HG02938 (cell line): Measurements from ENCODE around the gene ATRX.
"Not testable (repeated sequence)": the region's sequence is repeated elsewhere in the genome, so short reads cannot be mapped to it uniquely, and the experiment has no call there.

Experiments used
- ATAC-seq: cut with Tn5 transposase; IDR thresholded peaks from one replicate; pipeline ENCODE4 v1.9.1; 2021; ENCODE audit warnings: mild to moderate bottlenecking, moderate library complexity; ENCODE audit not compliant: unreplicated experiment

ATRX gene

GRCh38 chrX:77510007-77510406 lies 276.0 kb downstream of the ATRX start:
- ATAC-seq, result no peak

GRCh38 chrX:77505227-77505626 lies 280.8 kb downstream of the ATRX start:
- ATAC-seq, result no peak

GRCh38 chrX:77502951-77503525 lies 283.0 kb downstream of the ATRX start:
- no peak for ATAC-seq

- not testable (repeated sequence) for ATAC-seq
Observed at GRCh38 chrX:77500164-77500563, 285.9 kb downstream of the ATRX start.

- no peak for ATAC-seq
Observed at GRCh38 chrX:77493677-77494553, 292.1 kb downstream of the ATRX start.

GRCh38 chrX:77484045-77484444 lies 302.0 kb downstream of the ATRX start:
- no peak for ATAC-seq

GRCh38 chrX:77455437-77455836 lies 330.6 kb downstream of the ATRX start:
- ATAC-seq, result no peak
